Activated T-helper 1 cell treated with Interleukin-2 at 50 U/mL for 16 hours (primary cell): ENCODE measurements around the gene SHQ1.
A peak's percentile ranks its signal among the peaks of the same experiment; 100 is the strongest.

Experiments
- DNase-seq: peaks from one replicate; pipeline ENCODE4 v3.0.0-alpha.2; 2020; ENCODE audit warnings: low read depth

The SHQ1 gene

DNA sequence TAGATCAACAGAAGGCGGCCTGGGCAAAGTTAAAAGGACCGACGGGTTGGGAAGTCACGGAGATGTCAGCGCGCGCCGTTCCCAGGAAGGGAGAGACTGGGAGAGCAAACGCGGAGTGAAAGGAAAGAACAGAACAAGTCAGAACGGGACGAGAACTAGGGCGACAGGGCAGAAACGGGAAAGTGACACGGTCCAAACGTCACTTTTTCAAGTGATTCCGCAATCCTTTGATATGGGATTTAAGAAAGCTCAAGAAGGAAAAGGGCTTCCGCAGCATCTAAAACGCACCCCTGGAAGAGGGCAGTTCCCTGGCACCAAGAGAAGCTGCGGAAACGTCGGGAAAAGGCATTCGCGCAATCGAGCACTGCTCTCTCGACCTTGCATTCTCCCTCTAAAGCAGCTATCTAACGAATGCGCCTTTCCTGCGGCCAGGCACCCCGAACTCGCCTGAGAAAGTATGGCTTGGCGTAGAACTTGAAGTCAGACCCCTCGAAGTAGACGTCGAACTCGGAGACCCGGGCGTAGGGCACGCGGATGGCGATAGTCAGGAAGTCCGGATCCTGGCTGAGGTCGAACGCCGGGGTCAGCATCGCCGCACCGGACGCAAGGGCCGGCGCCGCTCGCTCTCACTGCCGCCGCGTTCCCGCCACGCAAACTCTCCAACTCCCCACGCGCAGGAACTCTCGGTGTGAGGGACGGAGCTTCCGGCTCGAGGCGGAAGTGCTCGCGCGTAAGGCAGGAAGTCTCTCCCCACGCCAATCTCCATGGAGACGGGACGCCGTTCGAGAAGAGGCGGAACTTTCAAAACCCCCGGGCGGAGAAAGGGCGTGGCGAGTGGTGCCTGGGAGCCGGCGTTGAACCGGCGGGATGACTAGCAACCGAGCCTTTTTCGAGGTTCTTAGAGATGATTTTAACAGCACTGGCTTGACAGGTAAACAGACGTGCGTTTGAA is at the start of gene SHQ1:
Gene SHQ1, minus strand, starts transcription at position 695 of the 952 bp plus-strand sequence. Its CDS starts 105 bp downstream, at position 590.
- DNase-seq = peak; percentile 88

DNA sequence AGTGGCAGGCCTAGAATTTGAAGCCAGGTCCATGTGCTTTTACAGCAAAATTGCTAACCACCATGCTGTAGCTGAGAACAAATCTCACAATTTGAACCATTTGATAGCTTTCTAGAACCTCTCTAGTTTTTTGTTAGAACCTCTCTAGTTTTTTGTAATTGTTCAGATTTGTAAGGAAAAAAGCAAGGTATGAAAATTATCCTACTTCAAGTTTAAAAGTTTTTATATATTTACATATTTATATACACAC is 49.4 kb upstream of the SHQ1 start:
- no peak for DNase-seq

DNA sequence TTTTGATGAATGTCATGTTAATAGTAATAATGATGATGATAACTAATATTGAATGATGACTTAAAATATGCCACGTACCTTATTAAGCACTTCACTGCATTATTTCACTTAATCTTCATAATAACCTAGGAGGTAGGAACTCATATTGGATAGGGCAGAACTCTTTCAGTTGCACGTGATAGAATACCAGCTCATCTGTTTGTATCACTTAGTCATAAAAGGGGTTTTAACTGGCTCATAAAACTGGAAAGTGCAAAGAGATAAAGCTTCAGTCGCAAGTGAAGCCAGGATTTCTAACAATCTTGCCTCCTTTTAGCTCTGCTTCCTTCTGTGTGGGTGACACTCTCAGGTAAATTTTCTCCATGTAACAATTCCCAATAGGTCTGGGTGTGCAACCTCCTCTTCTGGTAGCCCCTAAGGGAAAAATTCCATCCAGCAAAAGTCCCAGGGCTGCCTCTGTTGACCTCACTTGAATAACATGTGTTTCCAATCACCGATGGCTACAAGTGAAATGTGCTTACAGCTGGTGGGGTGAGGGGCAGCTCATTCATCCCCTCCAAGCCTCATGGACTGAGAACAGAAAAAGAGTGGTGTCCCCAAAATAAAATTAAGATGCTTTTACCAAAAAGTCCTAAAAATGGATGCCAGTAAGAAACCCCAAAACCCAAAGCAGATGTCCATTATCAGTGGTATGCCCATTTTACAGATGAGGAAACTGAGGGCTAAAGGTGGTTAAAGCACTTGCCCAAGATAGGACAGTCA is 48.9 kb upstream of the SHQ1 start:
- DNase-seq = no peak

GRCh38 chr3:72894976-72895552 is 46.8 kb upstream of the SHQ1 start:
- DNase-seq = no peak

DNA sequence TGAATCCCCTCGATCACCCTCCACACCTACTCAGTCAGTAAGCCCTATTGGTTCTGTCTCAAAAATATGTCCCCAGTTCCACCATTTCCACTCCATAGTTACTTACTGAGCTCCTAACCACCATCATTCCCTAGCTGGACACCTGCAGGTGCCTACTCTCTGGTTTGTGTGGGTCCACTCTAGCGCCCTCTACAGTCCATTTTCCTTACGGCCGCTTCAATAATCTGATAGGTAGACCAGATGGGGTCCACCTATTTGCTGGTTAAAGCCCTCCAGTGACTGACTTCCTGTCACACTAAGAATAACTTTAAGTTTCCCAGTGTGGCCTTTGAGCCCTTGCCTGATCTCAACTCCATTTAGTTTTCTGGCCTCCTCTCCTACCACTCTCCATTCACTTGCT is 44.6 kb upstream of the SHQ1 start:
- DNase-seq = no peak

- no peak for DNase-seq
These were observed 44.0 kb upstream of the SHQ1 start for GRCh38 chr3:72892081-72892775.

GRCh38 chr3:72891053-72891855 is 43.0 kb upstream of the SHQ1 start:
- no peak for DNase-seq

DNA sequence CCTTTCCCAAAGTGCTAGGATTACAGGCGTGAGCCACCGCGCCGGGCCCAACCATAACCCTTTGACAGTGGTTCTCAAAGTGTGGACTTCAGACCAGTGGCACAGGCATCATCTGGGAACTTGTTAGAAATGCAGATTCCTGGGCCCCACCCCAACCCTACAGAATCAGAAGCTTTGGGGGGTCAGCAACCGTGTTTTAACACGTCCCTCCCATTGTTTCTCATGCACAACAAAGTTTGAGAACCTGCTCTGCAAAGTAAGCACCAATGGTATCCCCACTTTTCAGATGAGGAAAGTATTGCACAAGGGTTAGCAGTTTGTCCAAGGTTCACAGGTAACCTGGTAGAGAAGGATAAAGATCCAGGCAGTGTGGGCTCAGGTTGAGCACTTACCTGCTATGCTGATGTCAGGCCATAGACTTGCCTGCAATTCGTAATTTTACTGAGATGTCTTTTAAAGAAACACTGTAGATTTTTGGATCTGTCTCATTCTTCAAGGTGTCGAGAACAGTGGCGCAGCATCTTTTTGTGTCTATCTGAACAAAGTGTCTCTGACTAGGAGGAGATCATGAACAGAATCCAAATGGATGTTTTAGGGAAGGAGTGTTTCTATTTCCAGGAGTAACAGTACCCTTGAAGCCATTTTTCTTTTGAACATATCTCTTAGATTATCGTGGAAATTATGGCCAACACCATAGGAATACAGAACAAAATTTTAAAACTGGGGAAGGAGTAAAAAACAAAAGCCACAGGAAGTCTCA is 42.1 kb upstream of the SHQ1 start:
- no peak for DNase-seq

DNA sequence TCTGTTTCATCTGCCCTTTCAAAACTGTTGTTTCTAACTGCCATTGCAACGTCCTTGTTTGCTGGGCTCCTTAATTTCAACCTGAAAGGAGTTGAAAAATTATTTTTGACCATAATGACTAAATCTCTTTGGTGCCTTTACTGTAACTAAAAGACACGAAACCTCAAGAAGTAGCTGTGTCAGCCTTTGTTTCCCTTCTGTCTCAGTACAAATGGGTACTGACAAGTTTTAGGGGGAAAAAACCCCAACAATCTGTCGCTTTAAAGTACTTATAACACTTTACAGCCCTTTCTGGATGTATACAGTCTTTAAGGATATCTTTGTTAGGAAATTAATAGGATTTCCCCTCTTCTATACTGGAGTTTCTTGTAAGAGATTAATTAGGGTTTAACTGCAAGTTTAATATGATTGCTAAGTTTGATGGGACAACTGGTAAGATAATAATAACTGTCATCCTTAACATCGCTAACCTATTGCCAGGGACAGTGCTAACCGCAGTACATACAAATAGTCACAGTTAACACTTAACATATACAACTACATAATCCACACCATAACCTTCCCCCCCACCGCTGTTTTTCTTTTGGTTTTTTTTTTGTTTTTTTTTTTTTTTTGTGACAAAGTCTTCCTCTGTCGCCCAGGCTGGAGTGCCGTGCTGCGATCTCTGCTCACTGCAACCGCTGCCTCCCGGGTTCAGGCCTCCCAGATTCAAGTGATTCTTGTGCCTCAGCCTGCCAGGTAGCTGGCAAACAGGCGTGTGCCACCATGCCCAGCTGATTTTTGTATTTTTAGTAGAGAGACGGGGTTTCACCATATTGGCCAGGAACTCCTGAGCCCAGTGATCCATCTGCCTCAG is 41.3 kb upstream of the SHQ1 start:
- DNase-seq = no peak

GRCh38 chr3:72888546-72889309 is 40.5 kb upstream of the SHQ1 start:
- no peak for DNase-seq

GRCh38 chr3:72887705-72888545 is 39.7 kb upstream of the SHQ1 start, which contains the start of gene GXYLT2:
Gene GXYLT2, plus strand, starts transcription at chr3:72888046. Its CDS starts 188 bp downstream, at chr3:72888234.
- DNase-seq = no peak

DNA sequence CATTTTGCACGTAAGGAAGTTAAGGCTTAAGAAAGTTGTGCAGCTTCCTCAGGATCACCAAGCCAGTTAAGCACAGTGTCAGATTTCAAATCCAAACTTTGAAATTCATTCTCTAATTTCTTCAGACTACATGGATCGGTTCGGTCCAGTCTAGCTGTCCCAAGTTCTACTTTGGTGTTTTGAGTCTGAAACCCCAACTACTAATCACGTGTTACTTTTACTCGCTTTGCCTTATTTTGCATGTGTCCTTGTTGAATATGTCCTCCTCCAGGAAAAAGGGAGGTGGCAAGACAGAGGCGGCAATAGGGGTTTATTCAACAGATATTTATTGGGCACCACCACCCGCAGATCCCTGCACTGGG is 39.1 kb upstream of the SHQ1 start:
- no peak for DNase-seq

DNA sequence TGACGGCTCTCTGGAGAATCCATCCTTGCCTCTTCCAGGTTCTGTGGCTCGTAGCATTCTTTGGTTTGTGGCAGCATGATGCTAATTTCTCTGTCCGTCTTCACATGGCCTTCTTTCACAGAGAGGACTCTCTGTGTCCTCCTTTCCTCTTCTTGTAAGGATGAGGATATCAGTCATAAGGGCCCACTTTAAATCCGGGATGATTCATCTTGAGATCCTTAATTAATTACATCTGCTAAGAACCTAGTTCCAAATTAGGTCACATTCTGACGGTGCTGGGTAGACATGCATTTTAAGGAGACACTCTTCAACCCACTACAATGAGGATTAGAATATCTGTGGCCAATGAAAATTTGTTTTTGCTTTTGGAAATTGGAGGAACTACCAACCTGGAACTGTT is 23.9 kb upstream of the SHQ1 start:
- DNase-seq = no peak

GRCh38 chr3:72862314-72863090 is 14.3 kb upstream of the SHQ1 start:
- no peak for DNase-seq

- no peak for DNase-seq
These were observed 12.6 kb upstream of the SHQ1 start for GRCh38 chr3:72860846-72861245.

GRCh38 chr3:72860053-72860452 is 11.8 kb upstream of the SHQ1 start:
- no peak for DNase-seq

- DNase-seq = no peak
These were observed 6.8 kb upstream of the SHQ1 start for GRCh38 chr3:72855001-72855400.
